GM18505 (cell line): ENCODE data around the gene SETD2.

Experiments
- ATAC-seq: cut with Tn5 transposase; IDR thresholded peaks from one replicate; pipeline ENCODE4 v1.9.1; 2021; ENCODE audit not compliant: unreplicated experiment
- POLR2A ChIP-seq: IDR thresholded peaks from 4 replicates; pipeline ENCODE4 v1.6.1; 2011; ENCODE audit warnings: borderline replicate concordance; ENCODE audit not compliant: insufficient read depth, insufficient read length; ENCODE audit errors: extremely low read depth

Gene SETD2

GRCh38 chr3:46972396-46972795 lies 191.5 kb downstream of the SETD2 start:
- no peak for ATAC-seq
- no peak for TF ChIP-seq POLR2A

- ATAC-seq: no peak
- TF ChIP-seq POLR2A: peak; percentile 19
Observed at GRCh38 chr3:46971742-46972141, 192.2 kb downstream of the SETD2 start.

- ATAC-seq: no peak
- TF ChIP-seq POLR2A: no peak
Observed at GRCh38 chr3:46971151-46971550, 192.8 kb downstream of the SETD2 start.

GRCh38 chr3:46970391-46971091 lies 193.4 kb downstream of the SETD2 start:
- TF ChIP-seq POLR2A: no peak
- ATAC-seq: no peak

DNA sequence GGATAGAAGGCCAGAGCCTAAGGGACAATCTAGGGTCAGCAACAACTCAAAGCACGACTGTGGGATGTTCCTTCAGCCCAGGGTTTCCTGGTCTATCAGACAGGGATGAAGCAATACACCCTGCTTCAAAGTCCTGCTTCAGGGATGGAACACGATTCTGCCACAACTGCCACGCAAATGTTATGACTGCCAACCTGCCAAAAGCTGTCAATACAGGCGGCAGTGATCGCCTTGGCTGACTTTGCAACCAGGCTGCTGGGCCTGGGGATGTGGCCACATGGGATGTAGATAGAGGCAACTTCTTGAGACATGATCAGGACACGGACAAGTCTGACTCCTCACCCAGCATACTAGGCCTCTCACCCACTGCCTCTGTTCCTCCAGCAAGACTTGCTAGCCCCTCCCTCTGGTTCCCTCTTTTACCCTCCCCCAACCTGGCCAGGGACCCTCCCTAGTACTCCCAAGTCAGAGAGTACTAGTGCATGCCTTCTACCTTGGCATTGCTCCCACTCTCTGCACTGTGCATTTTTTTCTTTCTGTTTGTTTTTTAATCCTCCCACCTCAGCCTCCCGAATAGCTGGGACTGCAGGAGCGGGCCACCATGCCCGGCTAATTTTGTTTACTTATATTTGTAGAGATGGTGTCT lies 195.0 kb downstream of the SETD2 start:
- ATAC-seq: no peak
- no peak for TF ChIP-seq POLR2A

DNA sequence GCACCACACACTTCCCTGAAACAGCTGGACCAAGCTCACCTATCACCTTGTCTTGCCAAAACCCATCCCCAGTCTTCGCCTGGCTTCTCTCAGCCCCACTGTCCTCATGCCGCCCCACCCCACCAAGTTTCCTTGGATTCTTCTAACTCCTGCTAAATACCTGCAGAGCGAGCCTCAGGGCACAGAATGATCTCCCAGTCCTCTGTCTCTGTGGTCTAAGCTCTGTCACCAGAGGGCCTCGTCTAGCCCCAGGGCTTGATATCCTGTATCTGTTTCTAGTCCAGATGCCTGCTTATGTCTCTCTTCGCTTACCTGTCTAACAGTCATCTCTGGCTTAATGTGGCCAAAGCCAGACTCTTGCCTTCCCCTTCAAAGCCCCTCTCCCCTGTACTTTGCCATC lies 197.1 kb downstream of the SETD2 start:
- no peak for TF ChIP-seq POLR2A
- ATAC-seq: no peak
